Gastrocnemius medialis (tissue), 4 donors: Measurements from ENCODE around the gene KDM4C.

Source experiments
- CTCF ChIP-seq, 5 experiments: fragments of 450-650 bp in 3 of 5; fragments of 200-600 bp in 2 of 5; sonication (generic) in 2 of 5; IDR thresholded peaks in 4 of 5; conservative IDR thresholded peaks in 1 of 5; 1 replicate in 4 of 5; 2 replicates in 1 of 5; pipeline ENCODE4 v1.5.1; 2016 to 2019; ENCODE audit warnings: antibody characterized with exemption in 5 of 5, mild to moderate bottlenecking in 3 of 5, moderate library complexity in 3 of 5
- POLR2A ChIP-seq, 2 donors: fragments of 450-650 bp; IDR thresholded peaks; one replicate each; pipeline ENCODE4 v1.6.1; 2017; ENCODE audit warnings: antibody characterized with exemption in 2 of 2, mild to moderate bottlenecking in 2 of 2, moderate library complexity in 2 of 2

- TF ChIP-seq CTCF (IDR thresholded peaks at IDR 0.05 in 4 of 5, conservative IDR thresholded peaks at IDR 0.05 in 1 of 5) (no peak), POLR2A (IDR thresholded peaks at IDR 0.05) (no peak)
These were observed 159.4 kb downstream of the KDM4C start for GRCh38 chr9:6917162-6917561.
